Measurements from ENCODE around the gene LAMA1. TPM values are rescaled to one million over a fixed set of nuclear protein-coding genes. Genes with fewer than 3 reads are reported as not detected.

The LAMA1 gene
- total RNA-seq, 4 donors from 2014 or later: 2.2 to 11.3 (median 5.5) TPM

- DNase-seq (ENCODE audit: low spot score) (no peak), ATAC-seq (ENCODE audit: low FRiP score) (no peak)
- TF ChIP-seq, protein P1, sequence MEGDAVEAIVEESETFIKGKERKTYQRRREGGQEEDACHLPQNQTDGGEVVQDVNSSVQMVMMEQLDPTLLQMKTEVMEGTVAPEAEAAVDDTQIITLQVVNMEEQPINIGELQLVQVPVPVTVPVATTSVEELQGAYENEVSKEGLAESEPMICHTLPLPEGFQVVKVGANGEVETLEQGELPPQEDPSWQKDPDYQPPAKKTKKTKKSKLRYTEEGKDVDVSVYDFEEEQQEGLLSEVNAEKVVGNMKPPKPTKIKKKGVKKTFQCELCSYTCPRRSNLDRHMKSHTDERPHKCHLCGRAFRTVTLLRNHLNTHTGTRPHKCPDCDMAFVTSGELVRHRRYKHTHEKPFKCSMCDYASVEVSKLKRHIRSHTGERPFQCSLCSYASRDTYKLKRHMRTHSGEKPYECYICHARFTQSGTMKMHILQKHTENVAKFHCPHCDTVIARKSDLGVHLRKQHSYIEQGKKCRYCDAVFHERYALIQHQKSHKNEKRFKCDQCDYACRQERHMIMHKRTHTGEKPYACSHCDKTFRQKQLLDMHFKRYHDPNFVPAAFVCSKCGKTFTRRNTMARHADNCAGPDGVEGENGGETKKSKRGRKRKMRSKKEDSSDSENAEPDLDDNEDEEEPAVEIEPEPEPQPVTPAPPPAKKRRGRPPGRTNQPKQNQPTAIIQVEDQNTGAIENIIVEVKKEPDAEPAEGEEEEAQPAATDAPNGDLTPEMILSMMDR (IDR thresholded peaks at IDR 0.05): no peak
Observed at GRCh38 chr18:7020995-7021777, 96.4 kb downstream of the LAMA1 start.

- ATAC-seq (ENCODE audit: low FRiP score) (no peak), DNase-seq (ENCODE audit: low spot score) (no peak)
- TF ChIP-seq, protein P1 (IDR thresholded peaks at IDR 0.05): no peak
Observed at GRCh38 chr18:7017013-7017412, 100.6 kb downstream of the LAMA1 start.

- DNase-seq (ENCODE audit: low spot score) (no peak), ATAC-seq (ENCODE audit: low FRiP score) (no peak)
- TF ChIP-seq, protein P1 (IDR thresholded peaks at IDR 0.05): no peak
Observed at GRCh38 chr18:7011142-7011541, 106.5 kb downstream of the LAMA1 start.

- ATAC-seq (ENCODE audit: low FRiP score) (no peak), DNase-seq (ENCODE audit: low spot score) (no peak)
- TF ChIP-seq, protein P1 (IDR thresholded peaks at IDR 0.05): no peak
Observed at GRCh38 chr18:7004009-7004408, 113.6 kb downstream of the LAMA1 start.

DNA sequence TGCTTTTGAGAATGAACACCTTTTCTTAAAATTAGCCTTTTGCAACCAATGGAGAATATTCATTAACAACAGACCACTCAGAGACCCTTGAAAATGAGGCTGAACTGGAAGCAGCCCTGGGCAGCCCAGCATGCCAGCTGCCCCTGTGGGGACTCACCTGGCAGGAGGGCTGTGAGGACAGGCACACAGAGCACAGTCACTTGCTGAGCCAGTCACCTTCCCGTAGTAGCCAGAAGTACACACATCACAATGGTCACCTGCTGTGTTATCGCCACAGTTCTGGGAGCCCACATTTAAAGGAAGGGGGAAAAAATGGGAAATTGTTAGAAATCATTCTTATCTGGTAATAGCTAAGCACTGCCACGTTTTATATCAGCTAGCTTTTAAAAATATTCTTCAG, 115.5 kb downstream of the LAMA1 start:
- TF ChIP-seq, protein P1 (IDR thresholded peaks at IDR 0.05): no peak

DNA sequence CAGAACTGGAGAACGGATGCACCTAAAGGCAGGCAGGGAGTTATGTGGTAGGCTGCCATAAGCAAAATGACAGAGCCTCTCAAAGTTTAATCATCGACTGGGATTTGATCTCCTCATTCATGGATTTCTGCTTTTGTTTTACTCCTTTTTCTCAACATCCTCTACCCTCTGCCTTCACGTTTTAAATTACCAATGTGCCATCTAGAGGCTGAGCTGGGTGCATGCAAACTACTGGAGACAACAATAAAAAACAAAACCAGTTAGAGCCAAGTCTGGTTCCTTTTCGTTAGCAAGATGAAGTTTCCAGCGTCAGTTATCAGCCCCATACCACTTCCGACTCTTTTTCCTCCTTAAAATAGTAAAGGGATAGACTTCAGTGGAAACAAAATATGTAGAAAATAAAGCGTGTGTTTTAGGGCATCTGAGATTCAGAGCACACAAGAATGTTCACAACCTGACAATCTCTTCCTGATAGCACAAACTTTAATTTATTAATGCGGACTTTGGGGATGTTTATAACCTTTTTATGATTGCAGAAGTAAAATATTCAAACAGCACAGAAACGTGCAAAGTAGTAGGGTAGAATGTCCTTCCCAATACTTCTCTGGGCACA, 117.0 kb downstream of the LAMA1 start:
- DNase-seq (ENCODE audit: low spot score): no peak
- no peak for ATAC-seq (ENCODE audit: low FRiP score)
- TF ChIP-seq, protein P1 (IDR thresholded peaks at IDR 0.05): no peak

More for the DNA sequence above, 115.5 kb downstream of the LAMA1 start:
- no peak for DNase-seq (ENCODE audit: low spot score)
- no peak for ATAC-seq (ENCODE audit: low FRiP score)

DNA sequence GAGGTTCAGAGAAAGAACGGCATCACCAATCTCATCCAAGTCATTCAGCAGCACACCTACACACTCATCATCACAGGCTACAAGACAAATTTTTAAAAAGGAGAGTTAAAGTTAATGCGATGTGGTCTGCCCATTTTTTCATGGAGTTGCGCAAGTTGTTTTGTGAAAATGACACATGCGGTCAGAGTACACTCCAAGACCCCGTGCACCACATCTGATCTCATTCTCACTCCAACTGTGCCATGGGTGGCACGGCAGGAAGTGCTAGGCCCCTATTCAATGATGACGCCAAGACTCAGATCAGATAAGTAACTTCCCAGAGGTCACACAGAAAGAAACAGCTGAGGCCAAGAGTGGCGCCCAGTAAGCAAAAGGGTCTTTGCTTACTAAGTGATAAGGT, 119.8 kb downstream of the LAMA1 start:
- DNase-seq (ENCODE audit: low spot score) (no peak), ATAC-seq (ENCODE audit: low FRiP score) (no peak)
- TF ChIP-seq, protein P1 (IDR thresholded peaks at IDR 0.05): no peak

All from omental fat pad (tissue), 4 donors.